ENCODE results near the gene MZF1. TPM values are rescaled to one million over a fixed set of nuclear protein-coding genes. Genes with fewer than 3 reads are reported as not detected.

Gene MZF1
- polyA plus RNA-seq, 3 donors = 1.6 to 55.6 (median 1.7) TPM

DNA sequence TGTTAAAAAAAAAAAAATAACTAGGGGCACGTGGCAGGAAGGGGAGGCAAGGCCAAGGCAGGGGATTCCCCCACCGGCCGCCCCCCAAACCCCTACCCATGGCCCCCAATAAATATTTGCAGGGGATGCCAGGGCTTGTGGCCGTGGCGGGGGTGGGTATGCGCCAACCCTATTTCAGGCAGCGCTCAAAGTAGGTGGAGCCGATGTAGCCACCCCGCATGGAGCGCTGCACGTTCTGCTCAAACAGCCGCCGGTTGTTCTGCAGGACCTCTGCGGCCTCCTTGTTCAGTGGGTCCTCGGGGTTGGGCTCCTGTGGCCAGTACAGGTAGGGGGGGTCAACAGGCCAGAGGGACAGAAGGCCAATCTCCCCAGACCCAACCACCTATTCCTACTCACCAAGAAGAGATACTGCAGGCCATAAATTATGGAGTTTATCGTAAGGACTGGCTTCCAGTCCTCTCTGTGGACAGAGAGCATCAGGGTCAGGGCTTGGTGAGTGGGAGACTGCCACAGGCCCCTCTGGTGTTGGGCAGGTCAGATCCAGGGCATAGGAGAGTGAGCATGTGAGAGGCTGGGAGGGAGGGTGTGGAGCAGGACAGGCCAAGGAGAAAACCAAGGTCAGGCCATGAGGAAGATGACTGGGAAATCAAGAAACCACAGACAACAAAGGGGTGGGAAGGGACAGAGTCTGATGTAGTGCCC is 17.1 kb downstream of the MZF1 start:
- Mint-ChIP-seq H3K36me3 (peaks cover 42 to 47% of the 10 kb centered on the region in 2 donors), H3K9me3 (peaks cover 0 to 5% (median 0%) of the 10 kb centered on the region in 7 donors), H3K27ac (peak overlapping the region; percentile 82 to 99 (median 97)), H3K4me1 (peaks cover 61% of the 10 kb centered on the region), H3K27me3 (ENCODE audit: low read depth in 3 of 3) (peaks cover 3 to 5% (median 4%) of the 10 kb centered on the region in 3 donors), H3K4me3 (peak overlapping the region in 1 of 2 donors; percentile 10)
- 96% methylated on average over 8 of the region's 16 CpGs for WGBS (ENCODE audit: insufficient coverage)
- Histone ChIP-seq H3K9ac (ENCODE audit: insufficient read depth, low read length, poor library complexity, severe bottlenecking) (no peak overlapping the region), H3K27me3 (ENCODE audit: control insufficient read depth in 2 of 2, insufficient read depth in 2 of 2, low read length in 2 of 2) (peaks cover 0 to 4% of the 10 kb centered on the region in 2 donors), H4K20me1 (ENCODE audit: insufficient read depth, low read length) (peaks cover 20% of the 10 kb centered on the region), H3K4me2 (replicated peaks; ENCODE audit: extremely low read depth, low read length, poor library complexity, severe bottlenecking) (peak overlapping the region; percentile 80), H3K9me3 (replicated peaks in 1 of 2; ENCODE audit: control insufficient read depth in 1 of 2, insufficient read depth in 1 of 2, low read length in 2 of 2) (no peaks in the 10 kb centered on the region), H3K36me3 (replicated peaks in 1 of 2; ENCODE audit: control insufficient read depth in 1 of 2, insufficient read depth in 2 of 2, low read length in 2 of 2) (peaks cover 37 to 47% of the 10 kb centered on the region in 2 donors), H2AFZ (ENCODE audit: insufficient read depth, low read depth, low read length, poor library complexity, severe bottlenecking) (no peak overlapping the region), H3K27ac (ENCODE audit: low read depth in 1 of 2, low read length in 2 of 2) (peak overlapping the region; percentile 95 to 98), H3K4me1 (ENCODE audit: control insufficient read depth in 1 of 2, insufficient read depth in 2 of 2, low read length in 2 of 2) (peaks cover 50 to 61% of the 10 kb centered on the region in 2 donors), H3K4me3 (replicated peaks in 1 of 3; ENCODE audit: low read depth in 2 of 3, low read length in 3 of 3) (peak overlapping the region in 1 of 3 experiments; percentile 95), H3K79me2 (ENCODE audit: insufficient read depth, low read length) (peaks cover 52% of the 10 kb centered on the region)
- no peak for TF ChIP-seq CTCF (IDR thresholded peaks at IDR 0.05)
- intact Hi-C loops (cut with micrococcal nuclease) = no loop called here
- no peak for DNase-seq

DNA sequence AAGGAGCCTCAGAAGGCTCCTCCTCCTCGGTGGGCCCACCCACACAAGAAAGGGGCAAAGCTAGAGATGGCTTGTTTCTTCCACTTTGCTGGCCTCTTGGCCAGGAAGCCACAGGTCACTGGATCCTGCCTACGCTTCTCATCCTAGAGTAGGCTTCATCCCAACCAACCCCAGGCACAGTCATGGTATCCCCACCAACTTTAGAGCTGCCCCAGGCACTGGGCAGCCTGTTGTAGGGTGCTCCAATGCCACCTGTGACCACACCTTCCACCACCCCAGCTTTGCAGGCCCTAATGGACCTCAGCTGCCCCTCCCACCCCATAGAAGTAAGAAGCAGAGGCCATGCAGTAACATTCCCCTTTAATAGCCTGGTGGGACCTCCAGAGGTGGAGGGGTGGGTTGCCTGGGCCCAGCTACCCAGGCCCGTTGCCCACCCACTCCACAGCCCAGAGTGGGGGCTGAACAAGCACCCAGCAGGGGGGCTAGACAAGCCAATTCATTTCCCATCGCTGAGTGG is 17.7 kb downstream of the MZF1 start:
- H3K4me3 ChIP-seq (replicated peaks in 1 of 3; ENCODE audit: low read depth in 2 of 3, low read length in 3 of 3) = peak overlapping the region; percentile 10 to 98 (median 92)
- peaks cover 44 to 54% of the 10 kb centered on the region in 2 donors for H3K36me3 ChIP-seq (replicated peaks in 1 of 2; ENCODE audit: control insufficient read depth in 1 of 2, insufficient read depth in 2 of 2, low read length in 2 of 2)
- H3K27ac Mint-ChIP-seq = peak overlapping the region; percentile 96 to 99 (median 98)
- peaks cover 52% of the 10 kb centered on the region for H3K79me2 ChIP-seq (ENCODE audit: insufficient read depth, low read length)
- peaks cover 57% of the 10 kb centered on the region for H3K4me1 Mint-ChIP-seq
- H3K4me1 ChIP-seq (ENCODE audit: control insufficient read depth in 1 of 2, insufficient read depth in 2 of 2, low read length in 2 of 2) = peaks cover 50 to 61% of the 10 kb centered on the region in 2 donors
- peak overlapping the region; percentile 92 to 97 for H3K4me3 Mint-ChIP-seq
- no peak for DNase-seq
- peak overlapping the region; percentile 88 for H3K9ac ChIP-seq (ENCODE audit: insufficient read depth, low read length, poor library complexity, severe bottlenecking)
- intact Hi-C loops (cut with micrococcal nuclease) = no loop called here
- peak overlapping the region; percentile 95 to 98 for H3K27ac ChIP-seq (ENCODE audit: low read depth in 1 of 2, low read length in 2 of 2)
- peaks cover 48 to 52% of the 10 kb centered on the region in 2 donors for H3K36me3 Mint-ChIP-seq
- H3K27me3 Mint-ChIP-seq (ENCODE audit: low read depth in 3 of 3) = no peaks in the 10 kb centered on the region
- no peaks in the 10 kb centered on the region for H3K9me3 ChIP-seq (replicated peaks in 1 of 2; ENCODE audit: control insufficient read depth in 1 of 2, insufficient read depth in 1 of 2, low read length in 2 of 2)
- TF ChIP-seq CTCF (IDR thresholded peaks at IDR 0.05) = no peak
- H4K20me1 ChIP-seq (ENCODE audit: insufficient read depth, low read length) = peaks cover 26% of the 10 kb centered on the region
- H2AFZ ChIP-seq (ENCODE audit: insufficient read depth, low read depth, low read length, poor library complexity, severe bottlenecking) = peak overlapping the region; percentile 82
- no peaks in the 10 kb centered on the region for H3K27me3 ChIP-seq (ENCODE audit: control insufficient read depth in 2 of 2, insufficient read depth in 2 of 2, low read length in 2 of 2)
- peak overlapping the region; percentile 80 for H3K4me2 ChIP-seq (replicated peaks; ENCODE audit: extremely low read depth, low read length, poor library complexity, severe bottlenecking)
- WGBS (ENCODE audit: insufficient coverage) = 15% methylated on average over 2 of the region's 4 CpGs
- H3K9me3 Mint-ChIP-seq = peaks cover 0 to 5% (median 0%) of the 10 kb centered on the region in 7 donors
